ENCODE measurements around the gene ARRDC5.
"Not testable (repeated sequence)": the region's sequence is repeated elsewhere in the genome, so short reads cannot be mapped to it uniquely, and the experiment has no call there.

ARRDC5 gene

DNA sequence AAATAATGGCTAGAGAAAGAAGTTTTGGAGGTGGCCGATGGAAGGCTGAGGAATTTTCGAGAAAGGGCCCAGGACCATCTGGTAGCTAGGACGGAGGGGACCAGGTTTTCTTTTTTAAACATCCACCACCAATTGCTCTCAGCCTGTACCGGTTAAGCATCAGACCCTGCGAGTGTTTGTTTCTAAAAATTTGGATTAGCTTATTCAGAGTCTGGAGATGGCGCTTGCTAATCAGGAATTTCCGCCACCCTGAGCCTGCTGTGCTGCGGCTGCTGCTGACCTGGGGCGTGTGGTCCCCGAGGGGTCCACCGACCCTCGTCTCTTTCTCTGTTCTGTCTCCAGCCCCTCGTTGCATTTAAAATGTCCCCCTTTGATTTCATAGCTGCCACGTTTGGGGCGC lies 8.6 kb upstream of the ARRDC5 start:
- no peak for DNase-seq (ENCODE audit: low read depth, low spot score)
- peak overlapping the region; percentile 98 for H3K4me3 ChIP-seq (ENCODE audit: low read length)

- peak; percentile 48 for DNase-seq (ENCODE audit: low read depth, low spot score)
- H3K4me3 ChIP-seq (ENCODE audit: low read length): peak overlapping the region; percentile 98
Measured at GRCh38 chr19:4910594-4911281, 8.0 kb upstream of the ARRDC5 start.

DNA sequence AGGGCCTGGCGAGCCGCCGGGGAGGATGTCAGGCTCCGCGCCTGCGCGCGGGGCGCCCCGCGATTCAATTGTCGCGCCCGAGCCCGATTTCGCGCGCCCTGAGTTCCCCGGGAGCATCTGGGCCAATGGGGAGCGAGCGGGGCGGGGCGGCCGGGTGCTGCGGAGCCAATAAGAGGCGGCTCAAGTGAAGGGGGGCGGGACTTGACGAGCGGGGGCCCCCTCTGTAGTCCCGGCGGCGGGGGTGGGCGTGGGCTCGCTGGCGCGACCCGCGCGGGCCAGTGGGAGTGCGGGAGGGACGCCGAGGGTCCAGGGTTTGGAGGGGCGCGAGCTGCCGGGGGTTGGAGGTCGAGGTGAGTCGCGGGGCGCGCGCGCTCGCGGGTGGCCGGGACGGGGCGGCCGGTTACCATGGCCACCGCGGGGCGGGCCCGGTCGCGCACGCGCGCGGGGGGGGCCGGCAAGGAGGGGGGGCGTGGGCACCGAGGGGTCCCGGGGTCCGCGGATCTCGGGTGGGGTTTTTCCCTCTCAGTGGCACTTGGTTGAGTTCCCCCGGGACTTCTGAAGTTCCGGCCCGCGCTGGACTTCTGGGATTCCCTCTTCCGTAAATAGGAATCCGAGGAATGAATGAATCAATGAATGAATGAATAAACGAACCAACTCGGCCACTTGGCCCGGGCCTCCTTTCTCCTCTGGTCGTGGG lies 7.3 kb upstream of the ARRDC5 start:
- DNase-seq (ENCODE audit: low read depth, low spot score): peak; percentile 84
- H3K4me3 ChIP-seq (ENCODE audit: low read length): peak overlapping the region; percentile 98

DNA sequence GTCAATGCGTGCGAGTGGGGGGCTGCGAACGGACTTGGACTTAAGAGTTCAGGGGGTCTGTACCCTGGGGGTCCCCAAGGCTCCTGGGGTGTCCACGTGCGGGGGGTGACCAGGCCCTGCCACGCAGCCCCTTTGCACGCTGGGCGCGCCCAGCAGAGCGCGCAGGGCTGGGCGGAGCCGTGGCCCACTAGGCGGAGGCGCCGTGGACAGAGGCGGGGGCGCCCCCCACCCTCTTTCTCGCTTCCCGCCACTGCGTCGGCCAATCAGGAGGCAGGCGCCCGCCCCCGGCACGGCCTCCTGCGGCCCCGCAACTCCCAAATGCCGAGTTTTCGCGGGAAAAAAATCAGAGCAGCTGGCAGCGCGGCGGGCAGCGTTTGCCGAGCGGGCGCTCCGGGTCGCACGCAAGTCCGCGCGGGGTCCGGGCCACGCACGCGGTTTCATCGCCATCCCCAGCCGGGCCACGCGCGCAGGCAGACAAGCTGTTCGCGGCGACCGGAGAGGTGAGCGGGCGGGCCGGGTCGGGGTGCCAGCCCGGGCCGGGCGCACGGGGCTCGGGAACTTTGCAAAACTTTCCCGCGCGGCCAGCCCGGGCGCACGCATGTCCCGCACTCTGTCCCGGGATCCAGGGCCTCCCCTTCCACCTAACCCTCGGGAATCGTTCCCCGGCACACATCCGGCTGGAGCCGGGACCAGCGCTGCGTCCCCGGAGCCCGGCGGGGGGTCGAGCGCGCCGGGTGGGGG lies 6.6 kb upstream of the ARRDC5 start, which contains the start of gene UHRF1:
TSS of gene UHRF1 (plus strand) at position 346 of the 741 bp plus-strand sequence. CDS start 1,385 bp downstream, outside the sequence.
- DNase-seq (ENCODE audit: low read depth, low spot score): peak; percentile 81
- peak within 1 kb of the TSS; percentile 98 for H3K4me3 ChIP-seq (ENCODE audit: low read length)

- DNase-seq (ENCODE audit: low read depth, low spot score): no peak
- H3K4me3 ChIP-seq (ENCODE audit: low read length): peak overlapping the region; percentile 65
Measured at GRCh38 chr19:4908781-4909155, 6.1 kb upstream of the ARRDC5 start.

- DNase-seq (ENCODE audit: low read depth, low spot score): no peak
- no peak overlapping the region for H3K4me3 ChIP-seq (ENCODE audit: low read length)
Measured at GRCh38 chr19:4908360-4908759, 5.7 kb upstream of the ARRDC5 start.

DNA sequence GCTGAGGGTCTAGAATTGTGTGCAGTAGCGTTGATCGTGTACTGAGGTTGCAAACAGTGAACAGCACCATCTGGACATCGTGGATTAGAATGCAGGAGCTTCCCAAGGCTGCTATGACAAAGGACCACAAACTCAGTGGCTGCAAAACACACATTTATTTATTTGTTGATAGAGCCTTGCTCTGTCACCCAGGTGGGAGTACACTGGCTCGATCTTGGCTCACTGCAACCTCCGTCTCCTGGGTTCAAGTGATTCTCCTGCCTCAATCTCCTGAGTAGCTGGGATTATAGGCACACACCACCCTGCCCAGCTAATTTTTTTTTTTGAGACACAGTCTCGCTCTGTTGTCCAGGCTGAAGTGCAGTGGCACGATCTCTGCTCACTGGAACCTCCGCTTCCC lies 4.3 kb upstream of the ARRDC5 start:
- no peak overlapping the region for H3K4me3 ChIP-seq (ENCODE audit: low read length)
- DNase-seq (ENCODE audit: low read depth, low spot score): no peak

DNA sequence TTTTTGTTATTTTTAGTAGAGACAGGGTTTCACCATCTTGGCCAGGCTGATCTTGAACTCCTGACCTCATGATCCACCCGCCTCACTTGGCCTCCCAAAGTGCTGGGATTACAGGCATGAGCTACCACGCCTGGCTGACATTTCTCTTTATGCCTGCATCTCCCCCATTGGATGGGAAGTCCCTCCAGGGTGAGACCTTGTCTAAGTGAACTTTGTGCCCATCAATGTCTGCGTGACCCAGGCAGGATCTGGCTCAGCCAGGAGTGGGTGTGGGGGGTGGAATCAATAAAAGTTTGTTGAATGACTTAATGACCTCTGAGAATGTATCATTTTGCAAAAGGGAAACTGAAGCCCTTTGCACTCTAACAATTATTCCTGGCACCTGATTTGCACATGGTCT lies 1.8 kb upstream of the ARRDC5 start:
- DNase-seq (ENCODE audit: low read depth, low spot score): no peak
- no peak overlapping the region for H3K4me3 ChIP-seq (ENCODE audit: low read length)

- not testable (repeated sequence) for H3K4me3 ChIP-seq (ENCODE audit: low read length); DNase-seq (ENCODE audit: low read depth, low spot score)
Measured at GRCh38 chr19:4900879-4901278, 1.8 kb downstream of the ARRDC5 start.

DNA sequence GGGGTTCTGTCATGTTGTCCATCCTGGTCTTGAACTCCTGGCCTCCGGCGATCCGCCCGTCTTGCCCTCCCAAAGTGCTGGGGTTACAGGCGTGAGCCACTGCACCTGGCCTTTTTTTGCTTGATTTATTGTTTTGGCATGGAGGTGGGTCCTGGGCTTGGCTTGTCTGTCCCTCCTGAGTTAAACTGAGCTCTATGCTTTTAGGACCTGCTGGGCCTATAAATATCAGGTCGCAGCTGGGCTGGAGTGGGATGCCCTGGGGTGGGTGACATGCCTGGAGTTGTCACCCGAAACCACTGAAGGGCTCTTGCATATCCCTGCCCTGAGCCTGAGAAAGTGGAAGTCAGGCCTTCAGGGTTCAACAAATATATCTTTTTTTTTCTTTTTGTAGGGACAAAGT lies 5.5 kb downstream of the ARRDC5 start:
- H3K4me3 ChIP-seq (ENCODE audit: low read length): no peak overlapping the region
- DNase-seq (ENCODE audit: low read depth, low spot score): no peak

DNA sequence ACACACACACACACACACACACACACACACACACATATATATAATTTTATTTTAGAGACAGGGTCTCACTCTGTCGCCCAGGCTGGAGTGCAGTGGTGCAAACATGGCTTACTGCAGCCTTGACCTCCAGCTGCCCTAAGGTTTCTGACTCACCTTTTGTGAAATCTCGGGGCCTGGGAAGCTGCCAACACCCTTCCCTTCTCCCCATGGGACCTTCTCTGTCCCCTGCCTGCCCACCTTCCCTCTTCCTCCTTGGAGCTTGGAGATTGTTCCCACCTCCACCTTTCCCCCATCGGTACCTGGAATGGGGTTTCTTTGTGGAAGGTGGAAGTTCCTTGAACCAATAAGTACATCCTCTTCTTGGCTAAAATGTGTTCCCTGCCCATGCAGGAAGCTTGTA lies 6.3 kb downstream of the ARRDC5 start:
- DNase-seq (ENCODE audit: low read depth, low spot score): no peak

DNA sequence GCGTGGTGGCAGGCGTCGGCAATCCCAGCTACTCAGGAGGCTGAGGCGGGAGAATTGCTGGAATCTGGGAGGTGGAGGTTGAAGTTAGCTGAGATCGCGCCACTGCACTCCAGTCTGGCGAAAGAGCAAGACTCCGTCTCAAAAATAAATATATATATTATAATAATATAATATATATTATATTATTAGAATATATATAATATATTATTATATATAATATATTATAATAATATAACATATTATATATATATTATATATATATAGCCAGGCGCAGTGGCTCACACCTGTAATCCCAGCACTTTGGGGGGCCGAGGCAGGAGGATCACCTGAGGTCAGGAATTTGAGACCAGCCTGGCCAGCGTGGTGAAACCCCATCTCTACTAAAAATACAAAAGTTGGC lies 9.7 kb downstream of the ARRDC5 start:
- not testable (repeated sequence) for DNase-seq (ENCODE audit: low read depth, low spot score); H3K4me3 ChIP-seq (ENCODE audit: low read length)

More for the DNA sequence above, 6.3 kb downstream of the ARRDC5 start:
- no peak overlapping the region for H3K4me3 ChIP-seq (ENCODE audit: low read length)

- no peak overlapping the region for H3K4me3 ChIP-seq (ENCODE audit: low read length)
- DNase-seq (ENCODE audit: low read depth, low spot score): no peak
Measured at GRCh38 chr19:4891066-4891465, 11.6 kb downstream of the ARRDC5 start.

DNA sequence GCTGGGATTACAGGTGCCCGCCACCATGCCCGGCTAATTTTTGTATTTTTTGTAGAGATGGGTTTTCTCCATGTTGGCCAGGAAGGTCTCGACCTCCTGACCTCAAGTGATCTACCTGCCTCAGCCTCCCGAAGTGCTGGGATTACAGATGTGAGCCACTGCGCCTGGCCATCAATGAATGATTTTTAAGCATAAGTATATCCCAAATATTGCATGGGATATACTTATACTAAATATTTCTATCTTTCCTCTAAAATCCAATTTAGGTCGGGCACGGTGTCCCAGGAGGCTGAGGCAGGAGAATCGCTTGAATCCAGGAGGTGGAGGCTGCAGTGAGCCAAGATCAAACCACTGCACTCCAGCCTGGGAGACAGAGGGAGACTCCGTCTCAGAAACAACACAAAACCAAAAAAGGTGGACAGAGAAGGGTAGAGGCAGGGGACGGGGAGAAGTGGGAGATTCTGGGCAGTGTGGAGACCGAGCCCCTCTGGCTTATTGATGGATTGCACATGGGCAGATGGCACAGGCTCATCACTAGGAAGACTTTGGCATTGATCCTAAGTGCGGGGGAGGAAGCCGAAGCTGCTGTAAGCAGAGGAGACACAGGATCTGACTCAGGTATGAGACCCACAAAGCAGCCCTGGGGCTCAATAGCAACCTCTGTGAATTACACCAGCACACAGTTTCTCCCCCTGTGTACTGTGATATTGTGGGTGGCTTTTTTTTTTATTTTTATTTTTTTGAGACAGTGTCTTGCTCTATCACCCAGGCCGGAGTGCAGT lies 13.5 kb downstream of the ARRDC5 start:
- H3K4me3 ChIP-seq (ENCODE audit: low read length): no peak overlapping the region
- DNase-seq (ENCODE audit: low read depth, low spot score): no peak

GRCh38 chr19:4887803-4888202 lies 14.9 kb downstream of the ARRDC5 start:
- H3K4me3 ChIP-seq (ENCODE audit: low read length); DNase-seq (ENCODE audit: low read depth, low spot score): not testable (repeated sequence)

DNA sequence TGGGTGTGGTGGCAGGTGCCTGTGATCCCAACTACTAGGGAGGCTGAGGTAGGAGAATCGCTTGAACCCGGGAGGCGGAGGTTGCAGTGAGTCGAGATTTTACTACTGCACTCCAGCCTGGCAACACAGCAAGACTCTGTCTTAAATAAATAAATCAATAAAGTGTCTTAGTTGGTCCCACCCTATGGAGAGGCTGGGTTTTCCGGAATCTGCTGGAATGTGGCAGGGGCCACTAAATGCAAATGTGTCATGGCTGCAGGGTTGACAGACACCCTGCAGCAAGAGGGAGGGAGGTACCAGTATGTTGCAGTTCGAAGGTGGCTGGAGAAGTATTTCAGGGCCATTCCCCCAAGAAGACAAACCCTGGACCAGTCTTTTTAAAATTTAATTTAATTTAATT lies 17.7 kb downstream of the ARRDC5 start:
- H3K4me3 ChIP-seq (ENCODE audit: low read length); DNase-seq (ENCODE audit: low read depth, low spot score): not testable (repeated sequence)

- H3K4me3 ChIP-seq (ENCODE audit: low read length); DNase-seq (ENCODE audit: low read depth, low spot score): not testable (repeated sequence)
Measured at GRCh38 chr19:4882874-4883273, 19.8 kb downstream of the ARRDC5 start.

GRCh38 chr19:4879041-4879440 lies 23.7 kb downstream of the ARRDC5 start:
- peak overlapping the region; percentile 7; the same call in 1 of the 2 replicates for H3K4me3 ChIP-seq (ENCODE audit: low read length)
- DNase-seq (ENCODE audit: low read depth, low spot score): no peak

DNA sequence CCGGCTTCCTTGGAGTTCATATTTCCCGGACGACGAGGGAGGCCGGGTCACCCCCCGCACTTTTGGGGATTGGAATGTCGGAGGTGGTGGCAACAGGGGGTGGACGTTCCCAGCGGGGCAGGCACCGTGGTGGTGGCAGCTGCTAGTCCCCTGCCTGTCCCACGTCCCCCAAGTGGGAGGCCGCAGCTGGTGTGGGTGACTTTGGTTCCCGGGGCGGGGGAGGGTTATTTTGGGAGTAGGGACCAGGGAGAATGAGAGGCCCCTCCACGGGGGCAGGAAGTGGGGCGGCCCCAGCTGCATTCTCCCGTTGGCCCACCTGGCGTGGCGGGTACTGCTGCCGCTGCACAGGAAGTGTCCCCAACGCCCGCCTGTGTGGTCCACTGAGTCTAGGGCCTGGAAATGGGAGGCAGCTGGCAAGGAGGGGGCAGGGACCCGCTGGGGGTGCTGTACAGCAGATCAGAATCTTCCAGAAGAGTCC lies 24.2 kb downstream of the ARRDC5 start:
- peak overlapping the region; percentile 7; the same call in 1 of the 2 replicates for H3K4me3 ChIP-seq (ENCODE audit: low read length)
- peak; percentile 86 for DNase-seq (ENCODE audit: low read depth, low spot score)
